CD4-positive, alpha-beta memory T cell (primary cell): ENCODE data around the gene KIF21A. TPM values are rescaled to one million over a fixed set of nuclear protein-coding genes. Genes with fewer than 3 reads are reported as not detected.

Experiments used
- CTCF ChIA-PET: fragments of 350-600 bp; sonication (Branson Sonifier 250); formaldehyde crosslinking; loops from one replicate; lab custom pipeline; 2021; ENCODE audit warnings: inconsistent platforms; ENCODE audit not compliant: partially characterized antibody; lab: Charles Lee
- POLR2A ChIA-PET: fragments of 350-600 bp; sonication (Branson Sonifier 250); formaldehyde crosslinking; loops from one replicate; lab custom pipeline; 2021; ENCODE audit not compliant: partially characterized antibody; lab: Charles Lee
- DNase-seq, 5 donors: peaks; one replicate each; pipeline versions ENCODE4 v3.0.0 to v3.0.0-alpha.2; 2020 to 2022; ENCODE audit warnings: mixed read lengths in 1 of 5
- H3K27ac ChIP-seq: one replicate; pipeline ENCODE4 v1.7.0; 2013; ENCODE audit warnings: low read depth, low read length
- H3K27me3 ChIP-seq: 2 replicates; pipeline ENCODE4 v1.7.0; 2013; ENCODE audit warnings: mild to moderate bottlenecking, low read length, moderate library complexity; ENCODE audit not compliant: insufficient read depth
- H3K36me3 ChIP-seq: 2 replicates; pipeline ENCODE4 v1.7.0; 2013; ENCODE audit warnings: mild to moderate bottlenecking, low read length, moderate library complexity; ENCODE audit not compliant: insufficient read depth
- H3K4me1 ChIP-seq: 2 replicates; pipeline ENCODE4 v1.7.0; 2013; ENCODE audit warnings: mild to moderate bottlenecking, low read length, moderate library complexity; ENCODE audit not compliant: insufficient read depth
- H3K4me3 ChIP-seq, 2 donors: one replicate each; pipeline ENCODE4 v1.7.0; 2013; ENCODE audit warnings: low read length in 2 of 2, mild to moderate bottlenecking in 1 of 2
- H3K9me3 ChIP-seq, 2 donors: one replicate each; pipeline ENCODE4 v1.7.0; 2013; ENCODE audit warnings: low read length in 2 of 2, control low read depth in 1 of 2; ENCODE audit not compliant: control insufficient read depth in 1 of 2
- H3K27ac Mint-ChIP-seq, 7 donors: one replicate each; pipeline ENCODE4 v1.8.0; 2020 to 2021; ENCODE audit warnings: mixed read lengths in 7 of 7, mild to moderate bottlenecking in 6 of 7, inconsistent platforms in 3 of 7, moderate library complexity in 3 of 7
- H3K27me3 Mint-ChIP-seq, 2 donors: one replicate each; pipeline ENCODE4 v1.8.0; 2020 to 2021; ENCODE audit warnings: mixed read lengths in 2 of 2
- H3K36me3 Mint-ChIP-seq, 2 donors: one replicate each; pipeline ENCODE4 v1.8.0; 2020 to 2021; ENCODE audit warnings: mixed read lengths in 2 of 2, inconsistent platforms in 1 of 2, mild to moderate bottlenecking in 1 of 2
- H3K4me1 Mint-ChIP-seq, 4 donors: one replicate each; pipeline ENCODE4 v1.8.0; 2020 to 2021; ENCODE audit warnings: mixed read lengths in 4 of 4, mild to moderate bottlenecking in 1 of 4
- H3K4me3 Mint-ChIP-seq, 8 donors: one replicate each; pipeline ENCODE4 v1.8.0; 2020 to 2021; ENCODE audit warnings: mixed read lengths in 8 of 8, mild to moderate bottlenecking in 7 of 8, moderate library complexity in 6 of 8, inconsistent platforms in 3 of 8
- H3K9me3 Mint-ChIP-seq, 8 donors: one replicate each; pipeline ENCODE4 v1.8.0; 2020 to 2021; ENCODE audit warnings: mixed read lengths in 8 of 8, mild to moderate bottlenecking in 5 of 8, inconsistent platforms in 3 of 8, moderate library complexity in 1 of 8
- intact Hi-C: fragments of 100-400 bp; cut with micrococcal nuclease; formaldehyde crosslinking; loops from one replicate; pipeline ENCODE4 v1.15.1; 2023
- polyA plus RNA-seq, 2 donors: library from polyadenylated mRNA; unstranded; fragments of 300-500 nt; fragmentation: Illumina TruSeq; gene quantifications; one replicate each; pipeline ENCODE4 v1.2.3, GENCODE V29; 2021
- total RNA-seq, 2 experiments: library from RNA; stranded (reverse); gene quantifications; one replicate each; pipeline ENCODE4 v1.2.3, GENCODE V29; 2021

Gene KIF21A
- total and polyA plus RNA-seq, 4 experiments from 2014 or later: 3.4 to 19.9 (median 13.5) TPM

DNA sequence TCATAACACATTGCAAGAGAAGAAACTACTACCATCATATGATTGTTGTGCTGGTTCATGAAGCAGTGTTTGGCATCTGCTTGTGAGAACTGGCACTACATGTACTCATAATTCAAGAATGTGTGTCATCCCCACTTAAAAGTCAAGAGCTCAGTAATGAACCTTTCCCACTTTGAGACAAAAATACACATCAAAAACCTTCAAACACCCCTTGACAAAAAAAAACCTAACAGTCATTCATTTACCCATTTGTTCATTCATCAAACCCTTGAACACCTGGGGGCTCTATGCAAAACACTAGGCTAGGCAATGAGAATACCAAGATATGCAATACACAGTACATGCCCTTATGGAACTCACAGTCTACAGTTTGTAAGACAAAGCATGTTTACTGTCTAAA is 40.0 kb downstream of the KIF21A start:
- ChIA-PET CTCF (no interaction called here), POLR2A (no interaction called here)
- DNase-seq: no peak
- Histone ChIP-seq H3K4me1 (no peaks in the 10 kb centered on the region), H3K9me3 (no peaks in the 10 kb centered on the region), H3K27me3 (no peaks in the 10 kb centered on the region), H3K36me3 (no peaks in the 10 kb centered on the region), H3K4me3 (no peak overlapping the region), H3K27ac (no peak overlapping the region)
- Mint-ChIP-seq H3K4me3 (no peak overlapping the region), H3K27me3 (no peaks in the 10 kb centered on the region), H3K27ac (no peak overlapping the region), H3K4me1 (peaks cover 12 to 22% (median 18%) of the 10 kb centered on the region in 4 donors), H3K9me3 (no peaks in the 10 kb centered on the region), H3K36me3 (peaks cover 0 to 7% of the 10 kb centered on the region in 2 donors)
- intact Hi-C loops: no loop called here

DNA sequence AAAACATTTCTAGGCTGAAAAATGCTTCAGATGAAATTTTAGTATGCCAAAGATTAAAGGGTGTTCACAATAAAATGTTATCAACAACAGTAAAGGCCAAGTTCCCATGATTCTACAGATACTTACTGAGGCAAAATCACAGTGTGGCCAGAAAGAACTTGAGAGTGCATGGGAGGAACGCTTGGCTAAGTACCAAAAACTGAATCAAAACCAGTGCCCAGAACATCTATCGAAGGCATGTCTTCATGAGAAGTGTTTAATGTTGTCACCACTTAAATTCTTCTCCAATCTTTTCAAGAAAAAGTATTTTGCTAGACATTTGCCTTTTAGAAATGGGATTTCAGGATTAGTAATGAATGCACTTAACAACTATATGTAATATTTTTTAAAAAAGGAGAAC is 41.5 kb downstream of the KIF21A start:
- no peaks in the 10 kb centered on the region for H3K9me3 Mint-ChIP-seq
- Histone ChIP-seq H3K36me3 (no peaks in the 10 kb centered on the region), H3K27me3 (no peaks in the 10 kb centered on the region), H3K4me1 (no peaks in the 10 kb centered on the region), H3K9me3 (no peaks in the 10 kb centered on the region), H3K27ac (no peak overlapping the region), H3K4me3 (no peak overlapping the region)
- DNase-seq: no peak
- intact Hi-C loops: no loop called here
- no peak overlapping the region for H3K4me3 Mint-ChIP-seq
- no peaks in the 10 kb centered on the region for H3K27me3 Mint-ChIP-seq
- no peak overlapping the region for H3K27ac Mint-ChIP-seq
- H3K4me1 Mint-ChIP-seq: peaks cover 4 to 12% (median 9%) of the 10 kb centered on the region in 4 donors
- H3K36me3 Mint-ChIP-seq: peaks cover 0 to 11% of the 10 kb centered on the region in 2 donors
- ChIA-PET CTCF (interaction anchor here (1.2 kb wide), 1 partner anchor 16 kb away, joined by 3 read pairs; no protein-coding TSS in a partner anchor), POLR2A (no interaction called here)

DNA sequence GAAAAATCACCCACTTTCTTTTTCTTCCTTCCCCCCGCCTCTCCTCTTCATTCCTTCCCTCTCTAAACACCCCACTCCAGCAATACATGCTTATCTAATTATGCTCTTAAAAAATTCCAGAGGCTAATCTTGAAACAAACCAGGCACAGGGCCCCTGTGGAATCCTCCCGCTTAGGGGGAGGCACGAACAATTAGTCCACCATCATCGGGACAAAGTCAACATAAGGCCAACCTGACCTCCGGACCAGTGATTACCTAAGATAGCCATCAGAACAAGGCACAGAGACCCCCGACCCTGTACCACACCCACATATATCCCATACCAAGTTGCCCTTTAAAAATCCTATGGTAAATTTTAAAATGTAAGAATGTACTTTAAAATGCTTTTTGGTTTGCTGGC is 47.1 kb downstream of the KIF21A start:
- H3K27me3 Mint-ChIP-seq: no peaks in the 10 kb centered on the region
- Histone ChIP-seq H3K27ac (no peak overlapping the region), H3K4me3 (no peak overlapping the region), H3K4me1 (no peaks in the 10 kb centered on the region), H3K27me3 (no peaks in the 10 kb centered on the region), H3K9me3 (no peaks in the 10 kb centered on the region), H3K36me3 (no peaks in the 10 kb centered on the region)
- H3K9me3 Mint-ChIP-seq: no peaks in the 10 kb centered on the region
- POLR2A ChIA-PET: no interaction called here
- H3K27ac Mint-ChIP-seq: no peak overlapping the region
- H3K4me3 Mint-ChIP-seq: no peak overlapping the region
- peaks cover 2 to 4% of the 10 kb centered on the region in 2 donors for H3K36me3 Mint-ChIP-seq
- no peak for DNase-seq
- peaks cover 0 to 9% (median 4%) of the 10 kb centered on the region in 4 donors for H3K4me1 Mint-ChIP-seq
- CTCF ChIA-PET: no interaction called here
- intact Hi-C loops: no loop called here

DNA sequence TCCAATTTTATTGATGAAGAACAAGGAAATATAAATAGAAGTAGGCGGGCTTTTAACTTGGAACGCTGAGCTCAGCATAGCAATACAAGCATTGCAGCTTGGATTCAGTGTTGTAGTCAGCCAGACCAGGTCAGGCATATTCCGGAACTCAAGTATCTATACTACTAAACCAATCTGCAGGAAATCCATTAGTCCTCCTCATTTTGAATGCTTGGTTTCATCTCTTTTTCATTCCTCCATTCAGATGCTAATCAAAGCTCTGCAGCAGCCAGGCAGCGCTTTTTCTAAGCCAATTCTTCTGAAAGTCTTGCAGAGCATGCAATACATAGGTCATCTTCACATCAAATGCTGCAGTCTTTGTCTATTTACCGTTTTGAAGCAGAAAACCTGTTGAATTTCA is 49.0 kb downstream of the KIF21A start:
- peaks cover 2 to 4% of the 10 kb centered on the region in 2 donors for H3K36me3 Mint-ChIP-seq
- DNase-seq: no peak
- ChIA-PET CTCF (no interaction called here), POLR2A (no interaction called here)
- no peaks in the 10 kb centered on the region for H3K9me3 Mint-ChIP-seq
- peaks cover 0 to 1% of the 10 kb centered on the region in 2 donors for H3K27me3 Mint-ChIP-seq
- Histone ChIP-seq H3K4me1 (no peaks in the 10 kb centered on the region), H3K4me3 (no peak overlapping the region), H3K9me3 (no peaks in the 10 kb centered on the region), H3K27ac (no peak overlapping the region), H3K27me3 (no peaks in the 10 kb centered on the region), H3K36me3 (no peaks in the 10 kb centered on the region)
- intact Hi-C loops: no loop called here
- peaks cover 0 to 9% (median 4%) of the 10 kb centered on the region in 4 donors for H3K4me1 Mint-ChIP-seq
- H3K4me3 Mint-ChIP-seq: no peak overlapping the region
- no peak overlapping the region for H3K27ac Mint-ChIP-seq

DNA sequence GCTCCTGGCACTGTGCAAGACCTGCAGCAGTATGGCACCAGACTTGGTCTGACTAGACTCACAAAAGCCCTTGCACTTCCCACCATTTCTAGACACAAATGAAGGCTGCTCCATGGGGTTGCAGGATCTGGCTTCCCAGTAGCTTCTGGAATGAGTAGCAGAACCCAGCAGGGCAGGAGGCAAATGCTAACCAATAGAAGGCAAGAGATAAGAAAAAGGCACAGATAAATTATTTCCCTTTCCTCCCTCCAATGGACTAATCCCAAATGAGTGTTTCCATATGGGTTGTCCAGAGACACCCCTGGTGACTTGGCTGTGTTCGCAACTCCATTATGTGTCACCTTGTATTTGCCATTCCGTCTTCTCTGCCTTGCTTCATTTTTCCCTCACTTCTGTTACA is 49.7 kb downstream of the KIF21A start:
- Mint-ChIP-seq H3K27ac (no peak overlapping the region), H3K27me3 (peaks cover 0 to 1% of the 10 kb centered on the region in 2 donors), H3K36me3 (peaks cover 2 to 8% of the 10 kb centered on the region in 2 donors), H3K9me3 (no peaks in the 10 kb centered on the region), H3K4me1 (peaks cover 0 to 9% (median 4%) of the 10 kb centered on the region in 4 donors), H3K4me3 (no peak overlapping the region)
- H3K4me3 ChIP-seq: no peak overlapping the region
- intact Hi-C loops: no loop called here
- H3K36me3 ChIP-seq: no peaks in the 10 kb centered on the region
- no peak overlapping the region for H3K27ac ChIP-seq
- H3K9me3 ChIP-seq: no peaks in the 10 kb centered on the region
- DNase-seq: no peak
- no peaks in the 10 kb centered on the region for H3K27me3 ChIP-seq
- no peaks in the 10 kb centered on the region for H3K4me1 ChIP-seq
- CTCF ChIA-PET: no interaction called here
- POLR2A ChIA-PET: no interaction called here

DNA sequence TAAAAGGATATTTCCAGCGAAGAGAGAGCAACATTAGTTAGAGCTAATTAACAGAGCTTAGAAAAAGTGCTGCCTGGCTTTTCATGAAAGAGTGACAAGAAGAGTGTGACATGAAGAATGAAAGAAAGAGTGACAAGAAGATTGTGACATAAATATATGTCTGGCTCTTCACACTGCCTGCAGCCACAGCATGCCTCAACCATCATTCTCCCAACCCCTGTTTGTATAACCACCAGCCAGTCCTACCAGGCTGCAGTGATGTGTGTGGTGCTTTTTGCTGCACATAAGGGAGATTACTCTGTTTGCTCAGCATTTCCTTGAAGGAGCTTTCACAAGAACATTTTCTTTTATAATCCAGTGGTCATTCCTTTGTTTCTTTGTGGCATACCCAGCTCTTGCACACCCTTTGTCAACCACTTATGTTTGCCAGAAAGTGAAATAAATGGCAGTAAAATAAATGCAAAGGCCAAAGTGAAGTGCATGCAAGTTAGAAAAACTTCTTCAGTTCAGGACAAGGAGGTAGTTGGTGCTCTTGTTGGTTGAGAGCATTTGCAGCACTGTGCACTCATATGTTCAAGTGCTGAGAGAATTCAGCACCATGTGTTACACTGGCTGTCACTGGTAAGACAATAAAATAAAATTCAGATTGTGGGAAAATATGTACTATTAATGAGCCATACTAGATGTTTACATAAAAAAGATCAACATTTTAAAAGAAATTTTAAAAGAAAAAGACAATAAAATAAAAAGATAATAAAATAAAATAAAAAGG is 50.6 kb downstream of the KIF21A start:
- Mint-ChIP-seq H3K27me3 (peaks cover 0 to 1% of the 10 kb centered on the region in 2 donors), H3K4me1 (peaks cover 0 to 9% (median 4%) of the 10 kb centered on the region in 4 donors), H3K9me3 (no peaks in the 10 kb centered on the region), H3K27ac (no peak overlapping the region), H3K4me3 (no peak overlapping the region), H3K36me3 (peaks cover 2 to 8% of the 10 kb centered on the region in 2 donors)
- H3K36me3 ChIP-seq: no peaks in the 10 kb centered on the region
- CTCF ChIA-PET: interaction anchor here (1.7 kb wide), 1 partner anchor 11 kb away, joined by 4 read pairs; no protein-coding TSS in a partner anchor
- H3K27ac ChIP-seq: no peak overlapping the region
- no peaks in the 10 kb centered on the region for H3K9me3 ChIP-seq
- H3K4me1 ChIP-seq: no peaks in the 10 kb centered on the region
- no peaks in the 10 kb centered on the region for H3K27me3 ChIP-seq
- H3K4me3 ChIP-seq: no peak overlapping the region
- POLR2A ChIA-PET: no interaction called here
- no peak for DNase-seq
- intact Hi-C loops: no loop called here

DNA sequence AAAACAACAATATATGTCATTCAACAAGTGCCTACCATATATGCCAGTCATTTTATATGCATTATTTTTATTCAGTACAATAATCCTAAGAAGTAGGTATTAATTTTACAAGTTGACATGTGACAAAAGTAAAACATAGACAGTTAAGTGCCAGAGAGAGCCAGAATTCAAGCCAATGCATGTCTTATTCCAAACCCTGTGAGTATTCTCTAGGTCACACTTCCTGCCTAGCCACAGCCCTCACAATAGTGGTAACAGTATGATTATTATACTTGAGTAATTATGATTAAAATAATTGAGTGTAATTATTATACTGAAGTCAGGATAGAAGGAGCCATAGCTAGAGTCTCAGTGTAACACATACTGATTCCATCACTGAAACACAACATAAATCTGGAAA is 52.2 kb downstream of the KIF21A start:
- no peak overlapping the region for H3K4me3 Mint-ChIP-seq
- no peak overlapping the region for H3K4me3 ChIP-seq
- H3K9me3 Mint-ChIP-seq: no peaks in the 10 kb centered on the region
- peaks cover 0 to 1% of the 10 kb centered on the region in 2 donors for H3K27me3 Mint-ChIP-seq
- H3K36me3 Mint-ChIP-seq: peaks cover 4 to 6% of the 10 kb centered on the region in 2 donors
- H3K9me3 ChIP-seq: no peaks in the 10 kb centered on the region
- H3K27ac ChIP-seq: no peak overlapping the region
- no peaks in the 10 kb centered on the region for H3K4me1 ChIP-seq
- intact Hi-C loops: no loop called here
- ChIA-PET POLR2A (no interaction called here), CTCF (interaction anchor here (1.7 kb wide), 1 partner anchor 13 kb away, joined by 4 read pairs; no protein-coding TSS in a partner anchor)
- peaks cover 0 to 9% (median 5%) of the 10 kb centered on the region in 4 donors for H3K4me1 Mint-ChIP-seq
- no peak overlapping the region for H3K27ac Mint-ChIP-seq
- DNase-seq: no peak
- H3K27me3 ChIP-seq: no peaks in the 10 kb centered on the region
- no peaks in the 10 kb centered on the region for H3K36me3 ChIP-seq
